Fibroblast of villous mesenchyme (primary cell): ENCODE data around the gene MTRF1L. TPM values are rescaled to one million over a fixed set of nuclear protein-coding genes. Genes with fewer than 3 reads are reported as not detected.

ENCODE experiments used
- DNase-seq: peaks from one replicate; pipeline ENCODE4 v3.0.0-alpha.2; 2010; ENCODE audit warnings: low read depth
- H3K4me3 ChIP-seq: 2 replicates; pipeline ENCODE4 v1.5.1; 2011; ENCODE audit warnings: low read depth, mild to moderate bottlenecking, low read length
- CTCF ChIP-seq: IDR thresholded peaks from 2 replicates; pipeline ENCODE4 v1.5.1; 2012; ENCODE audit warnings: low read depth, mild to moderate bottlenecking, low read length; ENCODE audit not compliant: insufficient read depth
- total RNA-seq: library from RNA; depleted of rRNA; stranded (reverse); fragments of >200 nt; gene quantifications from 2 replicates; pipeline ENCODE4 v1.2.3, GENCODE V29; 2012

MTRF1L gene
- 19.3 and 28.9 TPM in 2 replicates for total RNA-seq

- peak; percentile 98 for DNase-seq
- peak within 1 kb of the TSS; percentile 89 for H3K4me3 ChIP-seq
- TF ChIP-seq CTCF: no peak
These were observed at the start of gene MTRF1L for GRCh38 chr6:153002613-153003365. MTRF1L (minus strand) TSS chr6:153002709; CDS start chr6:153002685, 24 bp downstream.

GRCh38 chr6:153051801-153052200, 49.3 kb upstream of the MTRF1L start:
- no peak for TF ChIP-seq CTCF
- DNase-seq: peak; percentile 43

GRCh38 chr6:153048631-153049030, 46.1 kb upstream of the MTRF1L start:
- DNase-seq: no peak
- H3K4me3 ChIP-seq: no peak overlapping the region
- no peak for TF ChIP-seq CTCF

More at GRCh38 chr6:153051801-153052200, 49.3 kb upstream of the MTRF1L start:
- no peak overlapping the region for H3K4me3 ChIP-seq

- TF ChIP-seq CTCF: no peak
- no peak for DNase-seq
- H3K4me3 ChIP-seq: no peak overlapping the region
These were observed 44.9 kb upstream of the MTRF1L start for GRCh38 chr6:153047386-153047785.

GRCh38 chr6:153045271-153045670, 42.8 kb upstream of the MTRF1L start:
- no peak for DNase-seq
- TF ChIP-seq CTCF: no peak
- H3K4me3 ChIP-seq: no peak overlapping the region

- H3K4me3 ChIP-seq: no peak overlapping the region
- no peak for TF ChIP-seq CTCF
- DNase-seq: no peak
These were observed 41.8 kb upstream of the MTRF1L start for GRCh38 chr6:153044295-153044694.
